Epithelial cell of prostate (primary cell): ENCODE data around the gene TXNL4A.

ENCODE experiments used
- DNase-seq: peaks from one replicate; pipeline ENCODE4 v3.0.0-alpha.2; 2011; ENCODE audit warnings: low read depth, low spot score
- H3K27ac ChIP-seq: fragments of 450-650 bp; 2 replicates; pipeline ENCODE4 v1.5.1; 2017; ENCODE audit warnings: mild to moderate bottlenecking

TXNL4A gene

DNA sequence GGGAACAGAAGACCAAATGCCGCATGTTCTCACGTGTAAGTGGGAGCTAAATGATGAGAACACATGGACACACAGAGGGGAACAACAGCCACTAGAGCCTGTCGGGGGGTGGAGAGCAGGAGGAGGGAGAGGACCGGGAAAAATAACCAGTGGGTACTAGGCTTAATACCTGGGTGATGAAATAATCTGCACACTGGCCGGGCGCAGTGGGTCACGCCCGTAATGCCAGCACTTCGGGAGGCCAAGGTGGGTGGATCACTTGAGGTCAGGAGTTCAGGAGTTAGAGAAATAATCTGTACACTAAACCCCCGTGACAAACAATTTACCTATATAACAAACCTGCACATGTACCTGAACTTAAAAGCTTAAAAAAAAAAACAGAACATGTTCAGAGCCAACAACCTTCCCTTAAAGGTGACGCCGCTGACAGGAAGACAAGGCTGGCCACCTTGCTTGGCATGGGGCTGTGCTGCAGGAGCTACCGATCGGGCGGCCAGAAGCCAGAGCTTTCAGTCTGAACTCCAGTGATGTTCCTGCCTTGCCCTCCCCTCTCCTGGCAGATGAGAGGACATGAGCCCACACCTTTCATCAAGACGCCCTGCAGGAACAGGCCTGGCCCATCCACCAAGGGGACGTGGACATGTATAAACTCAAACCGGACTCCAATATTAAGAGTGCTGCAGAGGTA, 48.1 kb downstream of the TXNL4A start:
- DNase-seq = no peak
- H3K27ac ChIP-seq = no peak overlapping the region

GRCh38 chr18:79939096-79939495, 49.3 kb downstream of the TXNL4A start:
- no peak overlapping the region for H3K27ac ChIP-seq
- DNase-seq = no peak

DNA sequence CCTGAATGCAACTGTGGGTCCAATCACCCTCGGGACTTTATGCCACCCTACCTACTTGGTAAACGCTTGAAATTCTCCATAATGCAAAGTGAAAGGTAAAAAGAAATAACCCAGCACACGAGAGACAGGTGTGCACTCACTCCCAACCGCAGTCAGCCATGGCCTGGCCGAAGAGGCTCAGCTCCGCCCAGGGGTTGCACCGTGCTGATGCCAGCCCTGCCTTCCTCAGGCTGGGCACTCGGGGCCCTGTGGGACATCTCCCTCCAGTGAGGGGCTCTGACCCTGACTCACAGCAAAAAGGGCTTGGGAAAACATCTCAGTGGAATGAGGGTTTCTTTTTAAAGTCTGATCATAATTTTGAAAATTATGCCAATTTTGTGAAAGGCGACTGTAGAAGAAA, 50.2 kb downstream of the TXNL4A start:
- H3K27ac ChIP-seq = no peak overlapping the region
- no peak for DNase-seq

DNA sequence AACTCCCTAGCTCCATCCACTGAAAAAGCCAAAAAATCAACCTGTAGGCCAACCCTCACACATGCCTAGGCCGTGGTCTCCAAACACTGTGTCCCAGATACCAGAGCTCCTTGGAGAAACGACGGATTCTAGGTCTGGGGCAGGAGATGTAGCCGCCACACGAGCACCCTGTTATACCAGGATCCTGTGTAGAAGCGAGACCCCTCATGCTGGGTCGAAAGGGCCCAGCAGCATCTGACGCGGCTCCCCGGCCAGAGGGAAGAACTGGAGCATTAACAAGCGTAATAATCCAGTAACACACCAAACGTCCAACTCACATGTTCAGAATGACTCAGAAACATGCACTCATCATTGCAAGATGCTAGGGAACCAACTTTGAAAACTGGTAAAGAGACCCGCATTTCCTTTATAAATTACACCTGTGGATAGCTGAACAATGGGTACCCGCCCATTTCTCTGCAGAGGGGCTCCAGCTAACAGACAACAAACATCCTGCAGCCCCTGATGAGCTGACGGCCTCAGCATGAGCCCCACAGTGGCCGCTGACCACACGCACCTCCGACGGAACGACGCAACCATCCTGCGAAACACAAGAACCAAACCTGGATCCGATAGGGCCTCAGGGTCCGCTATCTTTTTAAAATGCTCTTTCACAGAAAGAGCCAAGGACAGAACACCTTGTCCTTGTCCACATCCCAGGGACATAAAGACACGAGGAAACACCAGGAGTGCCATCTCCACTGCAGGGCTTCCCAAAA, 51.1 kb downstream of the TXNL4A start:
- DNase-seq = no peak
- no peak overlapping the region for H3K27ac ChIP-seq

DNA sequence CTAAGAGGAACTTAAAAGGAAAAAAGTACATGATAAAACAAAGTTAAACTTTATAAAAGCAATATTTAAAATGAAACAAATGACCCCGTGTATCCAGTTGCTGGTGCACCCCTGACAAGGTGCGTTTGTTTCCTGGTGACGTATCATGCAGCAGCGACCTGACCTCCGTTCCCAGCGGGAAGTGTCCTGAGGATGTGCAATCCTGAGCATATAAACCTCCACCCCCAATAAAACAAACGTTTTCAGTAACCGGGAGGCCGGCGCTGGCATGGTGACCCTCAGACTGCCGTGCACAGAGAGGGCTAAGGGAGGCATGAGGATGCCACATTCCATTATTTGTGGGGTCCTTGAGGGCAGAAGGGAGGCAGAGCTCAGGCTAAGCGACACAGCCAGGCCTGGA, 51.7 kb downstream of the TXNL4A start:
- DNase-seq = no peak
- H3K27ac ChIP-seq = no peak overlapping the region

GRCh38 chr18:79935925-79936324, 52.4 kb downstream of the TXNL4A start:
- no peak for DNase-seq

GRCh38 chr18:79935499-79935898, 52.9 kb downstream of the TXNL4A start:
- H3K27ac ChIP-seq = no peak overlapping the region
- DNase-seq = no peak

More at GRCh38 chr18:79935925-79936324, 52.4 kb downstream of the TXNL4A start:
- H3K27ac ChIP-seq = no peak overlapping the region

GRCh38 chr18:79935098-79935480, 53.3 kb downstream of the TXNL4A start:
- no peak overlapping the region for H3K27ac ChIP-seq
- DNase-seq = no peak

GRCh38 chr18:79934311-79935097, 53.9 kb downstream of the TXNL4A start:
- no peak overlapping the region for H3K27ac ChIP-seq
- no peak for DNase-seq

- DNase-seq = no peak
- H3K27ac ChIP-seq = no peak overlapping the region
Observed at GRCh38 chr18:79933765-79934164, 54.6 kb downstream of the TXNL4A start.

GRCh38 chr18:79932907-79933306, 55.5 kb downstream of the TXNL4A start:
- H3K27ac ChIP-seq = no peak overlapping the region
- no peak for DNase-seq

- DNase-seq = no peak
- H3K27ac ChIP-seq = no peak overlapping the region
Observed at GRCh38 chr18:79931475-79931874, 56.9 kb downstream of the TXNL4A start.

DNA sequence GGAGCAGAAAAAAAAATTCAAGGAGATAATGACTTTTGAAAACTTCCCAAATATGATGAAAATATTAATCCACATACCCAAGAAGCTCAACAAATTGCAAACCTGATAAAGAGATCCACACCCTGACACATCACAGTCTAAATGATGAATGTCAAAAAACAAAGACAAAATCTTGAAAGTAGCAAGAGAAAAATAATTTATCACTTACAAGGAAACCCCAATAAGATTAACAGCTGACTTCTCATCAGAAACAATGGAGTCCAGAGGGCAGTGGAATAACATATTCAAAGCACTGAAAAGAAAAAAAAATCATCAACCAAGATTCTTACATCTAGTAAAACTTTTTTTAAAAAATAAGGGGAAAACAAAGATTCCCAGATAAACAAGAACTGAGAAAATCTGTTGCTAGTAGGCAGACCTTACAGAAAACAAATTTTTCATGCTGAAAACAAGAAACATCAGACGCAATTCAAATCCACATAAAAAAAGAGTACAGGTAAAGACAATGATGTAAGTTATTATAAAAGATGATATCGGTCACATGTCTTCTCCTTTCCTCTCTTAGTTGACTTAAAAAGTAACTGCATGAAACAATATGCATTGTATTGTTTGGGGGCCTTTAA, 58.2 kb downstream of the TXNL4A start:
- no peak for DNase-seq
- no peak overlapping the region for H3K27ac ChIP-seq

DNA sequence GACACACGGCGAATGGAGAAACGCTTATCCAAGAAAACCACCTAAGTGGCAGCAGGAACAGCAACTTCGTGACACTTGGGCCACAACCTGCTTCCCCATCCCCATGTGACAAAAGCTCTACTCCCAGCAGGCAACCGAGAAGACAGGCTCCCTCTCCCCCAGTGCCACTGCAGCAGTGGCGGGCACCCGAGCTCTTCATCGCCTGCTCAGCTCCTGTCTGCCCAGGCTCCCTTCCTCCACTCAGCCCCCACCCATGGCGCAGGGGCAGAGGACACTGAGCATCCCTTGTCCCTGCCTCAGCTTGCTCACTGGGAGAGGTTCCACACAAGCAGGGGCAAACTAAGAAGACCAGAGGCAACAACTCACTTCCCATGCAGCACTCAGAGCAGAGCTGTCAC, 59.8 kb downstream of the TXNL4A start:
- no peak for DNase-seq
- H3K27ac ChIP-seq = no peak overlapping the region

GRCh38 chr18:79927607-79928562, 60.5 kb downstream of the TXNL4A start:
- no peak for DNase-seq
- no peak overlapping the region for H3K27ac ChIP-seq

- no peak overlapping the region for H3K27ac ChIP-seq
- no peak for DNase-seq
Observed at GRCh38 chr18:79926715-79927606, 61.4 kb downstream of the TXNL4A start.

GRCh38 chr18:79926306-79926705, 62.1 kb downstream of the TXNL4A start:
- no peak overlapping the region for H3K27ac ChIP-seq
- DNase-seq = no peak

GRCh38 chr18:79924814-79925731, 63.3 kb downstream of the TXNL4A start:
- no peak for DNase-seq
- no peak overlapping the region for H3K27ac ChIP-seq
